Measurements from ENCODE around the gene LILRB1. TPM values are rescaled to one million over a fixed set of nuclear protein-coding genes. Genes with fewer than 3 reads are reported as not detected.
"Not testable (repeated sequence)": the region's sequence is repeated elsewhere in the genome, so short reads cannot be mapped to it uniquely, and the experiment has no call there.

The LILRB1 gene
- total RNA-seq, 3 donors from 2014 or later (not counting 1 experiment from before 2014, with no cell fraction given), result 18.4 to 44.4 (median 38.5) TPM

- H3K9me3 Mint-ChIP-seq, result no peaks in the 10 kb centered on the region
- Histone ChIP-seq H3K4me3 (ENCODE audit: low read length) (no peak overlapping the region), H3K36me3 (ENCODE audit: control insufficient read depth, insufficient read depth, low read length) (no peaks in the 10 kb centered on the region), H3K27ac (ENCODE audit: low read length) (no peak overlapping the region), H3K4me1 (ENCODE audit: control insufficient read depth, insufficient read depth, low read length) (no peaks in the 10 kb centered on the region), H3K27me3 (ENCODE audit: control insufficient read depth, insufficient read depth, low read length) (no peaks in the 10 kb centered on the region), H3K9me3 (ENCODE audit: control insufficient read depth, insufficient read depth, low read length) (no peaks in the 10 kb centered on the region)
- WGBS (ENCODE audit: insufficient coverage), result 96% methylated on average over 18 of the region's 18 CpGs
- H3K36me3 Mint-ChIP-seq, result no peaks in the 10 kb centered on the region
- ATAC-seq (no peak), DNase-seq (no peak)
- peaks cover 0 to 5% of the 10 kb centered on the region in 2 donors for H3K4me1 Mint-ChIP-seq
- intact Hi-C loops (cut with micrococcal nuclease), result no loop called here
- no peak overlapping the region for H3K4me3 Mint-ChIP-seq
- no peak overlapping the region for H3K27ac Mint-ChIP-seq
- H3K27me3 Mint-ChIP-seq (ENCODE audit: low read depth in 2 of 2), result peaks cover 21 to 30% of the 10 kb centered on the region in 2 donors
- TF ChIP-seq CTCF (IDR thresholded peaks at IDR 0.05), result no peak
Observed at GRCh38 chr19:54638683-54639082, 8.4 kb downstream of the LILRB1 start.

DNA sequence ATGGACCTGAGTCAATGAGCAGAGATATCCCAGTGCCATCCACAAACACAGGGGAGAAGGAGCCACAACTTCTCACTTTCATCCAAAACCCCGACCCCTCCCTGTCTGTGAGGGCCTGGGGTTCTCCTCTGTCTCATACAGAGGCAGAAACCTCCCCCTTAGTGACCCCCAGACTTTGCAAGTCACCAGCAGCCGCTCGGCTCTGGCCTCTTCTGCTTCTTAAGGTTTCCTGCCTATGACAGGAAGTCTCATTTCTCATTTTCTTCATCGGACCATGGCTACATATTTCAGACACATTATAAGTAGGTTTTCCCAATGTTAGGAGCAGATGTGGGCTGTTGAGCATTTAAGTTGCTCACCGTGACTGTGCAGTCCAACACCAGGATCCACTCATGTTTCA, 12.7 kb downstream of the LILRB1 start:
- DNase-seq; H3K27me3 ChIP-seq (ENCODE audit: control insufficient read depth, insufficient read depth, low read length); H3K36me3 ChIP-seq (ENCODE audit: control insufficient read depth, insufficient read depth, low read length); intact Hi-C loops (cut with micrococcal nuclease); H3K4me1 ChIP-seq (ENCODE audit: control insufficient read depth, insufficient read depth, low read length); ATAC-seq; H3K4me3 Mint-ChIP-seq; H3K4me1 Mint-ChIP-seq; H3K36me3 Mint-ChIP-seq; H3K9me3 Mint-ChIP-seq; H3K4me3 ChIP-seq (ENCODE audit: low read length); H3K27ac Mint-ChIP-seq; H3K27ac ChIP-seq (ENCODE audit: low read length); H3K9me3 ChIP-seq (ENCODE audit: control insufficient read depth, insufficient read depth, low read length): not testable (repeated sequence)
- 35% methylated on average over 4 of the region's 5 CpGs for WGBS (ENCODE audit: insufficient coverage)
- H3K27me3 Mint-ChIP-seq (ENCODE audit: low read depth in 2 of 2), result peaks cover 28 to 43% of the 10 kb centered on the region in 2 donors

DNA sequence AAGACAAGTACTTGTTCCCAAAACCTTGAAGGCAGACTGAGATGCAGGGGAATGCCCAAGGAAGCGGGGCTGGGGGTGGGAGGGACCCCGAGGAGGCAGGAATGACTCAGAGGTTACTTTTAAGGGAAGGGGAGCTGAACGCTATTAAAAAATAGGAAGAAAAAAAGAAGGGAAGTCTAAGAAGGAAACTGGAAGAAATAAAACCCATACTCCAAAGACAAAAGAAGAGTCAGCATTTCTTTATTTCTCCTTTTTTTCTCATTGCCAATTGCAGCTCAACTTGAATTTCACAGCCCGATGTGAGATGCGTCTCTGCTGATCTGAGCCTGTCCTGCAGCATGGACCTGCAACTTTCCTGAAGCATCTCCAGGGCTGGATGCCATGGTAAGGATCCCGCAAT, 13.3 kb downstream of the LILRB1 start:
- H3K27ac Mint-ChIP-seq; intact Hi-C loops (cut with micrococcal nuclease); H3K4me1 Mint-ChIP-seq; ATAC-seq; H3K27me3 ChIP-seq (ENCODE audit: control insufficient read depth, insufficient read depth, low read length); H3K9me3 ChIP-seq (ENCODE audit: control insufficient read depth, insufficient read depth, low read length); H3K4me3 Mint-ChIP-seq; H3K4me1 ChIP-seq (ENCODE audit: control insufficient read depth, insufficient read depth, low read length); H3K36me3 ChIP-seq (ENCODE audit: control insufficient read depth, insufficient read depth, low read length); H3K36me3 Mint-ChIP-seq; DNase-seq; H3K27ac ChIP-seq (ENCODE audit: low read length); H3K9me3 Mint-ChIP-seq; H3K4me3 ChIP-seq (ENCODE audit: low read length): not testable (repeated sequence)
- peaks cover 32 to 48% of the 10 kb centered on the region in 2 donors for H3K27me3 Mint-ChIP-seq (ENCODE audit: low read depth in 2 of 2)
- 71% methylated on average over 2 of the region's 6 CpGs for WGBS (ENCODE audit: insufficient coverage)

GRCh38 chr19:54644056-54644455, 13.8 kb downstream of the LILRB1 start:
- ATAC-seq (no peak), DNase-seq (no peak)
- H3K4me1 Mint-ChIP-seq, result peaks cover 5 to 6% of the 10 kb centered on the region in 2 donors
- no peak overlapping the region for H3K4me3 Mint-ChIP-seq
- H3K9me3 Mint-ChIP-seq, result no peaks in the 10 kb centered on the region
- peaks cover 27 to 48% of the 10 kb centered on the region in 2 donors for H3K27me3 Mint-ChIP-seq (ENCODE audit: low read depth in 2 of 2)
- no peaks in the 10 kb centered on the region for H3K36me3 Mint-ChIP-seq
- Histone ChIP-seq H3K9me3 (ENCODE audit: control insufficient read depth, insufficient read depth, low read length) (no peaks in the 10 kb centered on the region), H3K27me3 (ENCODE audit: control insufficient read depth, insufficient read depth, low read length) (no peaks in the 10 kb centered on the region), H3K4me1 (ENCODE audit: control insufficient read depth, insufficient read depth, low read length) (no peaks in the 10 kb centered on the region), H3K4me3 (ENCODE audit: low read length) (no peak overlapping the region), H3K27ac (ENCODE audit: low read length) (no peak overlapping the region), H3K36me3 (ENCODE audit: control insufficient read depth, insufficient read depth, low read length) (no peaks in the 10 kb centered on the region)
- intact Hi-C loops (cut with micrococcal nuclease), result no loop called here
- WGBS (ENCODE audit: insufficient coverage), result 65% methylated on average over 4 of the region's 5 CpGs
- TF ChIP-seq CTCF (IDR thresholded peaks at IDR 0.05), result no peak
- H3K27ac Mint-ChIP-seq, result no peak overlapping the region

Data from natural killer cell (primary cell).